Muscle of leg (tissue), 11 donors: ENCODE measurements around the gene NECTIN3. TPM values are rescaled to one million over a fixed set of nuclear protein-coding genes. Genes with fewer than 3 reads are reported as not detected.

Experiments
- DNase-seq: peaks from one replicate; pipeline ENCODE4 v3.0.0; 2013
- H3K27ac ChIP-seq: one replicate; pipeline ENCODE4 v1.5.1; 2013; ENCODE audit warnings: mild to moderate bottlenecking, low read length, control low read depth
- H3K27me3 ChIP-seq: one replicate; pipeline ENCODE4 v1.6.1; 2013; ENCODE audit warnings: low read length; ENCODE audit not compliant: control insufficient read depth, insufficient read depth
- H3K36me3 ChIP-seq: one replicate; pipeline ENCODE4 v1.6.1; 2013; ENCODE audit warnings: low read length; ENCODE audit not compliant: control insufficient read depth, insufficient read depth
- H3K4me1 ChIP-seq: one replicate; pipeline ENCODE4 v1.6.1; 2013; ENCODE audit warnings: low read length; ENCODE audit not compliant: control insufficient read depth, insufficient read depth
- H3K4me3 ChIP-seq: one replicate; pipeline ENCODE4 v1.5.1; 2013; ENCODE audit warnings: low read length, control low read depth
- H3K9me3 ChIP-seq: replicated peaks from 2 replicates; pipeline ENCODE4 v1.6.1; 2013; ENCODE audit warnings: low read depth, low read length; ENCODE audit not compliant: control insufficient read depth
- WGBS: methylation state at CpG from one replicate; pipeline ENCODE4 v1.1.5; 2013; ENCODE audit warnings: missing lambda C conversion rate; ENCODE audit not compliant: insufficient coverage; 5-methylcytosine and 5-hydroxymethylcytosine counted together
- polyA plus RNA-seq, 8 donors: library from polyadenylated mRNA; unstranded; fragments of 120-200 nt; gene quantifications; one replicate each; pipeline versions ENCODE4 v1.2.1 to v1.2.3, GENCODE V29; 2013; ENCODE audit warnings: inconsistent platforms in 1 of 8, low replicate concordance in 1 of 8; ENCODE audit not compliant: insufficient read length in 8 of 8, insufficient read depth in 1 of 8
- total RNA-seq: library from RNA; stranded (reverse); fragments of 120-200 nt; gene quantifications from one replicate; pipeline ENCODE4 v1.2.4, GENCODE V29; 2013

Gene NECTIN3
- total and polyA plus RNA-seq, 9 donors: 18.5 to 35.1 (median 27.2) TPM

DNA sequence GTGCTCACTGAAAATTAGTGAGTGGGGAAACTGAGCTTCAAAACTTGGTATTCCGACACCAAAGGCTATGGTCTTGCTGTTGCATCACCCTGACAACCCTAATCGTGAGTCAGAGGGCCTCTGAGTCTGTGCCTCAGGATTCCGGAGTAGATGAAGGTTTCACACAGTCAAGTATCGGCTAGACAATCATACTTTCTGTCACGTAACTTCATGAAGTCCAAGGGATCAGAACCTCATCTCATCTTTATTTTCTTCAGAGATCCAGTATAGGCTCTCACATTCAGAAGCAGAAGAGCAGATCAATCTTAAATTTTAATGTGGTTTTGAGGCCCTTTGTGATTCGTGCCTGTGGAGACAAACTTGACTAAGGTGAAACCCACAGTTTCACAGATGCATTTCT lies 26.1 kb upstream of the NECTIN3 start:
- Histone ChIP-seq H3K27ac (no peak overlapping the region), H3K27me3 (no peaks in the 10 kb centered on the region), H3K9me3 (peaks cover 3% of the 10 kb centered on the region), H3K4me3 (no peak overlapping the region), H3K36me3 (no peaks in the 10 kb centered on the region), H3K4me1 (no peaks in the 10 kb centered on the region)
- 74% methylated on average over 3 of the region's 6 CpGs for WGBS
- no peak for DNase-seq

DNA sequence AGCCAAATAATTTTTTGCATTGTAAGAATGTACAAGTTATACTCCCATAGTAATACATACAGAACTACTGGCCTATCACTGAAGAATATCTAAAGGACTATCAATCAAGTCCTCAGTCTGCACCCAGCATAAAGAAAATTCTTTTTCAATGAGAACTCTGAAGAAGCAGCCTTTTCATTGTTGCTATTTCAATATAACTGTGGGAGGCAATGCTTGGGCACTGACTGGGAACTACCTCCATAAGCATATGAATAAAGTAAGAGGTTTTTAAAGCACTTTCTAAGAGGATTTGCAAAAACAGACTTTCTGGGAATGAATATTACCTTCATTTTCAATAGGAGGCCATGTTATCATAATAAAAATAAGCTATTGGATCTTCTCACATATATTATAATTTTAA lies 24.6 kb upstream of the NECTIN3 start:
- H3K4me1 ChIP-seq: no peaks in the 10 kb centered on the region
- H3K27ac ChIP-seq: no peak overlapping the region
- H3K9me3 ChIP-seq: no peaks in the 10 kb centered on the region
- no peak for DNase-seq
- H3K27me3 ChIP-seq: no peaks in the 10 kb centered on the region
- no peaks in the 10 kb centered on the region for H3K36me3 ChIP-seq
- H3K4me3 ChIP-seq: no peak overlapping the region

DNA sequence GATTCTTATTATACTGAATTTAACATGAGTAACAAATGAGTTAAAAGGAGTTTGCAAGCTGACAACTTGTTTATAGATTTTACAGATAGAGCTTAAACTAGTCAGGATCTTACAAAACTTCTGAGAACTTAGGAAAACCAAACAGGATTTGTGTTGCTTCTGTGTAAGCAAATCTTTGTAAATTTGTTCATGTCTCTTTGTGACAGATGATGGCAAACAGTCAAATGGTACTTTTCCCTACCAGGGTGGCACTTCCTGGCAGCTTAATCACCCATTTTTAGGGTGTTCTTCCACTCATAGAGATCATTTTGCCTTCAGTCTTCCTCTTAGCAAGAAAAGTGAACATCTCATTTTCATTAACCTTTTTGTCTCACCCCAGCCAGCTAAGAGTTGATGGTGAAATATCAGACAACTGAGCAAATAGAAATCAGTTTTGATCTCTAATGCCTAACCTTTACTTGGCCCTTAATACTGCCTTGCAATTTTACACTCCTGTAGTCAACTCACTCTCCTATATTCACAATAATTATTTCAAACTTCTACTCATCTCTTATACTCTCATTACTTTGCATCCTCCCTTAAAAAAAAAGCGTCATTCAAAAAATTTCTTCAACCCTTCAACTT lies 23.7 kb upstream of the NECTIN3 start:
- no peak overlapping the region for H3K4me3 ChIP-seq
- no peak for DNase-seq
- H3K27me3 ChIP-seq: no peaks in the 10 kb centered on the region
- no peaks in the 10 kb centered on the region for H3K9me3 ChIP-seq
- no peaks in the 10 kb centered on the region for H3K4me1 ChIP-seq
- no peak overlapping the region for H3K27ac ChIP-seq
- no CpG with 5 or more reads among the region's 1 CpG for WGBS
- H3K36me3 ChIP-seq: no peaks in the 10 kb centered on the region

DNA sequence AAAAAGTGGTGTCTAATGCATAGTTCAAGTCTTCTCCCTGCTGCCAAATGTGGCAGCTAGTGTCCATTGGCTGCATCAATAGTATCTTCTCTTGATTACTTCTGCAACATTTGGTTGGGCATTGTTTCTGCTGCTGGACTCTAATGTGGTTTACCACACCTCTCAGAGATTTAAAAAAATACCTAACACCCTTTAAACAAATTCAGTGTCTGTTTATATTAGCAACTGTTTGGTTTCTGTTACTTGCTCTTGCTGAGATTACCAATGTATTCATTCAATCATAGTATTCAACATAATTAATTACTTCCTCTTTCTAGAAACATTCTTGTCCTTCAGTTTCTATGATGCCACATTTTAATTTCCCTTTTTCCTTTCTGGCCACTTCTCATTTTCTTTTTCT lies 20.3 kb upstream of the NECTIN3 start:
- H3K9me3 ChIP-seq: no peaks in the 10 kb centered on the region

DNA sequence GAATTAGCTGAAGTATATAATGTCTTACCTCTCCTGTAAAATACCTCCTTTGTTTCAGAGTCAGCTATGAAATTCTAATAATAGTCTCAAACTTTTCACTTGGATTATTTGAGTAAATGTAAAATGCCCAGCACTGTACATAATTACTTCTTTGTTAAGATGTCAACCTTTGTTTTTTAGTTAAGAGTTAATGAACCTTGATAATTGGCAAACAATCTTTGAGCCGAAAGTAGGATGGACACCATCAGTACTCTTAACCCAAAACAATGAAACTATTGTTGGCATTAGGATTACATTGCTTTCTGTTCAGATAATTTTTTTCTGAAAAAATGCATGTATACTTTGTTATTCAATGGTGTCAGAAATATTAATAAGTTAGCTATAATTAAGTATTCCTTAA lies 3.0 kb upstream of the NECTIN3 start:
- no CpG with 5 or more reads among the region's 1 CpG for WGBS
- no peak for DNase-seq
- H3K27me3 ChIP-seq: no peaks in the 10 kb centered on the region
- peaks cover 9% of the 10 kb centered on the region for H3K4me1 ChIP-seq
- no peaks in the 10 kb centered on the region for H3K9me3 ChIP-seq
- no peak overlapping the region for H3K27ac ChIP-seq
- H3K36me3 ChIP-seq: no peaks in the 10 kb centered on the region
- no peak overlapping the region for H3K4me3 ChIP-seq

More for the DNA sequence above, 20.3 kb upstream of the NECTIN3 start:
- H3K4me3 ChIP-seq: no peak overlapping the region
- no peaks in the 10 kb centered on the region for H3K4me1 ChIP-seq
- H3K27ac ChIP-seq: no peak overlapping the region
- DNase-seq: no peak
- H3K27me3 ChIP-seq: no peaks in the 10 kb centered on the region
- no peaks in the 10 kb centered on the region for H3K36me3 ChIP-seq

DNA sequence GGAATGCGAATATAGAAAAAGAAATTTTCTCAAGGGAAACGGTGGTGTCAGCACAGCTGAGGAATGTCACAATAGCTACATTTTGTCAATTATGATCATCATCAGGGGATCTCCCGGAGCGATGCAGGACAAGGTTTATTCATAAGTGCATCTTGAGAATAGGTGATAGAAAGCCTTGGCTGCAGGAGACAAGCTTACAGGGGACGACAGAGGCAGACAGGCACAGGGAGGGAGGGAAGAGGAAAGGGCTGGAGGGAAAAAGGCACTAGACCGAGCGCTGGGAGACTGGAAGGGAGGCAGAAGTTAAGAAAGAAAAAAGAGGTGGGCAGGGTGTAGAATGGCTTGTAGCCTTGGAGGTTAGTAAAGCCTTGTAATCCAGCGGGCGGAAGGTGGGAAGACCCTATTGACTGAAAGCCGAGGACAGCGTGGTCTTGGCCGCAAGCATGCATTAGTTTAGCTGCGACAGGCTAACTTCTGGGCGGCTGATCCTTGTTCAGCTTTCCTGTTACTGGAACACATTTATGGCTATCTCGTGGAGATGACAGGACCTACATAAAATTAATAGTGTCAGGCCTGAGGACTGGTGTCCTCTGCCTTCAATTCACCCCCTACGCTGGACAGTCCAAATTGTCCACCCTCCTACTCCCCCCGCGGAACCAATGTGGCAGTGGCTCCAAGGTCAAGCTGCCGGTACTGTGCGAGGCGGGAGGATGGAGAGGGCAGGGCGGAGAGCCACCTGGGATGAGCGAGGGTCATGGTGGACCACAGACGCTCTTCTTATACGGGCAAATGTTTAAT lies 1.4 kb upstream of the NECTIN3 start:
- Histone ChIP-seq H3K36me3 (no peaks in the 10 kb centered on the region), H3K9me3 (no peaks in the 10 kb centered on the region), H3K4me3 (peak overlapping the region; percentile 66), H3K27me3 (no peaks in the 10 kb centered on the region), H3K27ac (peak overlapping the region; percentile 95), H3K4me1 (peaks cover 9% of the 10 kb centered on the region)
- WGBS: 3% methylated on average over 18 of the region's 25 CpGs
- DNase-seq: peak; percentile 43

DNA sequence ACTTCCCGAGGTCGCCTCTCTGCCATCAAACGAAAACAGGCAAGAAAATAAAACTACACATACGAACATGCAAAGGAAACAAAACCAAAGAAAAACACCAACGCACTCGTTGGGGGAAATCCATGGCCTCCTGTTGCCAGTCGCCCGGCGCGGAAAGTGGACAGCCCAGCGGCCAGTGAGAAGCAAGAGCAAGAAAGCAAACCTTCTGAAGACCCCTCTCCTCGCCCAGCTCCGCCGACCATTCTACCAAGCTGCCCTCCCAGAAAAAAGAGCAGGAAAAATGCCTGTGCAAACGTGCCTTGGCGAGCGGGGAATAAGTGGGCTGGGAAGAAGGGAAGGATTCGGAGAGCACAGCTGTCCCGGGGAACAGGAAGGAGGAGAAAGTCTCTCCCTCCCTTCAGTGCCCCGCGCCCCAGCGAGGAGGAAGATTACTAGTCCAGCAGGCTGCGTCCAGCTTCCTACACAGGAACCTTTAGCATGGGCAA lies 802 bp upstream of the NECTIN3 start:
- no peak for DNase-seq
- WGBS: 0% methylated on average over 5 of the region's 23 CpGs
- H3K27ac ChIP-seq: peak overlapping the region; percentile 95

DNA sequence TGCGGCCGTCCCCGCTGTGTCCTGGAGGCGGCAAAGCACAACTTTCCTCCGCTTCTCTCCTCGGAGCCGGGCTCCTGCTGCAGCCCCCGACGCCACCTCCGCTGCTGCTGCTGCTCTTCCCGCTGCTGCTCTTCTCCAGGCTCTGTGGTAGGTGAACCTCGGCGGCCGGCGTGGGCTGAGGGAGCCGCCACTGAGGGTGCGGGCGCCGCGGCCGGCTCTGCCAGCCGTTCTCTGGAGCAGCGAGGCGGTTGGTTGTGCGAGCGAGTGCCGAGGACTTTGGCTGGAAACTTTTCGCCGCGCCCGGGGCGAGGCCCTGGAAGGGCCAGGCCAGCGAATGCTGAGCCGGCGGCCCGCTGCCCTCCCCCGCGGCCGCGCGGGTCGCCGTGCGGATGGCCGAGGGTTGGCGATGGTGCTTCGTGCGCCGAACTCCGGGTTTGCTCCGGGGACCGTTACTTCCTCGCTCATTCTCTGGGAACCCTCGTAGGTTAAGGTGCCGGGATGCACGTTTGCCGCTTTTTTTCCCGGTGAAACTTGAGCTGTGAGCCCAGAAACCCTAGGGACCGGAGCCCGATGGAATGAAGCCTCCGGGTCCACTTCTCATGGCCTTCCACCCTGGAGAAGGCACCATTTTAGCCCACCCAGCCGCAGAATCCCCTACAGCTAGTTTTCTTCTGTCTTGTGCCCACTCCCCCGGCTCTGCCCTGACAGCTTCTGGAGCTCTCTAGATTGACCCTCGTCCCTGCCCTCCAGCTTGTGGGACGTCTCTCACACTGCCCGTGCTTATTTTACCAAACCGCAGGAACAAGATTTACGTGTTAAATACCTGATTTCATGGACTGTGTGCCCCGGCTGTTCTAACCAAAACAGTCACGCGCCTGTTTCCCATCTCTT lies 660 bp downstream of the NECTIN3 start:
- no peak for DNase-seq

More for the DNA sequence above, 802 bp upstream of the NECTIN3 start:
- Histone ChIP-seq H3K27me3 (no peaks in the 10 kb centered on the region), H3K4me3 (peak overlapping the region; percentile 66), H3K36me3 (no peaks in the 10 kb centered on the region), H3K4me1 (peaks cover 9% of the 10 kb centered on the region), H3K9me3 (no peaks in the 10 kb centered on the region)

DNA sequence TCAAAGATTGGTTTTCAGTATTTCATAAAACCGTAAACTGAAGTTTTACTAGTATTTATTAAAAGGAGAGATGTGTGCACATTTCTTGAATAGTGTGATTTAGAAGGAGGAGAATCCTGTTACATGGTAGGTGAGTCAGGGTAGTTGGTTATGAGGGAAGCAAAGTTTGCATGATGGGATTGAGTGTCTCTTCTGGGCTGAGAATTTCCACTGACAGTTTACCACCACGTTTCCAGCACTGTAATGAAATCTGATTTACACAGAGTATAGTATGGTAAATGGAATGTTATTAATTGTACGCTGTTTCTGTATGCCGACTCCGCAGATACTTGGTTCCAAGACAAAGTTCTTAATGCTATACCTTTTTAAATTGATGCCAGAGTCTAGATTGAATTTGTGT lies 1.6 kb downstream of the NECTIN3 start:
- DNase-seq: peak; percentile 12
- Histone ChIP-seq H3K9me3 (no peaks in the 10 kb centered on the region), H3K4me3 (peak overlapping the region; percentile 66), H3K4me1 (peaks cover 9% of the 10 kb centered on the region), H3K36me3 (no peaks in the 10 kb centered on the region), H3K27me3 (no peaks in the 10 kb centered on the region), H3K27ac (no peak overlapping the region)
- 70% methylated on average over 4 of the region's 5 CpGs for WGBS

More for the DNA sequence above, 660 bp downstream of the NECTIN3 start:
- Histone ChIP-seq H3K27me3 (no peaks in the 10 kb centered on the region), H3K4me1 (peaks cover 9% of the 10 kb centered on the region), H3K4me3 (peak overlapping the region; percentile 66), H3K27ac (peak overlapping the region; percentile 95), H3K9me3 (no peaks in the 10 kb centered on the region), H3K36me3 (no peaks in the 10 kb centered on the region)
- WGBS: under 1% methylated on average over 69 of the region's 71 CpGs

DNA sequence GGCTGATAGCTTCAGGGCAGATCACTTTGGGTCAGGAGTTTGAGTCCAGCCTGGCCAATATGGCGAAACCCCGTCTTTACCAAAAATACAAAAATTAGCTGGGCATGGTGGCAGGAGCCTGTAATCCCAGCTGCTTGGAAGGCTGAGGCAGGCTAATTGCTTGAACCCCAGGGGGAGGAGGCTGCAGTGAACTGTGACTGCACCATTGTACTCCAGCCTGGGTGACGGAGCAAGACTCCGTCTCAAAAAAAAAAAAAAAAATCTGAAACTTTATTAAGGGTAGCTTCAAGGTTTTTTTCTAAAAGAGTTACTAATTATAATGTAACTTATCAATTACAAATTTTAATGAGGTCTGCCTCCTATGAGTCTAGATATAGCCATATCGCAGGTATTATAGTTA lies 5.1 kb downstream of the NECTIN3 start:
- Histone ChIP-seq H3K27ac (no peak overlapping the region), H3K4me3 (no peak overlapping the region), H3K27me3 (no peaks in the 10 kb centered on the region), H3K36me3 (no peaks in the 10 kb centered on the region), H3K4me1 (no peaks in the 10 kb centered on the region), H3K9me3 (no peaks in the 10 kb centered on the region)
- 100% methylated on average over 2 of the region's 5 CpGs for WGBS
- no peak for DNase-seq
